Activated CD4-positive, CD25-positive, alpha-beta regulatory T cell treated with anti-CD3 and anti-CD28 coated beads, Interleukin-2, amount 50 U/mL, for 24 hours (primary cell): ENCODE measurements around the gene FBXL19.

Source experiments
- ATAC-seq, 2 donors: fragments of 150-1000 bp; cut with Tn5 transposase; one replicate each; pipeline ENCODE4 v1.10.0; 2021; ENCODE audit warnings: mild to moderate bottlenecking in 1 of 2, moderate library complexity in 1 of 2

FBXL19 gene

GRCh38 chr16:30895627-30896260 is 27.6 kb upstream of the FBXL19 start:
- ATAC-seq, result no peak

GRCh38 chr16:30896261-30896888 is 27.0 kb upstream of the FBXL19 start, which contains the start of gene CTF1:
Gene CTF1 (plus strand): TSS chr16:30896614. CDS start chr16:30896644, 30 bp downstream.
- no peak for ATAC-seq

GRCh38 chr16:30896889-30897733 is 26.3 kb upstream of the FBXL19 start:
- ATAC-seq, result peak; percentile 63 to 69

GRCh38 chr16:30899794-30900193 is 23.6 kb upstream of the FBXL19 start:
- ATAC-seq, result no peak

GRCh38 chr16:30900588-30900987 is 22.8 kb upstream of the FBXL19 start:
- no peak for ATAC-seq

- no peak for ATAC-seq
Observed at GRCh38 chr16:30901201-30902028, 22.0 kb upstream of the FBXL19 start.

GRCh38 chr16:30902029-30902972 is 21.1 kb upstream of the FBXL19 start:
- peak; percentile 89 to 91 for ATAC-seq

- no peak for ATAC-seq
Observed at GRCh38 chr16:30903002-30903401, 20.4 kb upstream of the FBXL19 start.

- no peak for ATAC-seq
Observed at GRCh38 chr16:30903596-30903995, 19.8 kb upstream of the FBXL19 start.

- ATAC-seq, result no peak
Observed at GRCh38 chr16:30904114-30904780, 19.1 kb upstream of the FBXL19 start.

GRCh38 chr16:30907064-30907463 is 16.3 kb upstream of the FBXL19 start:
- ATAC-seq, result no peak

- no peak for ATAC-seq
Observed at GRCh38 chr16:30910427-30911029, 12.8 kb upstream of the FBXL19 start.

- no peak for ATAC-seq
Observed at GRCh38 chr16:30912794-30913412, 10.5 kb upstream of the FBXL19 start.

GRCh38 chr16:30914830-30915229 is 8.5 kb upstream of the FBXL19 start:
- no peak for ATAC-seq

GRCh38 chr16:30918614-30919013 is 4.8 kb upstream of the FBXL19 start:
- ATAC-seq, result no peak

- ATAC-seq, result no peak
Observed at GRCh38 chr16:30920891-30921290, 2.5 kb upstream of the FBXL19 start.

- ATAC-seq, result no peak
Observed at GRCh38 chr16:30921459-30921747, 2.0 kb upstream of the FBXL19 start.

- ATAC-seq, result no peak
Observed at GRCh38 chr16:30921748-30922419, 1.5 kb upstream of the FBXL19 start.

- ATAC-seq, result peak; percentile 77 to 81
Observed at GRCh38 chr16:30922420-30922959, 882 bp upstream of the FBXL19 start.
